ENCODE data around the gene EXTL1.

EXTL1 gene

GRCh38 chr1:26032656-26033357 is 11.2 kb downstream of the EXTL1 start:
- H3K79me2 ChIP-seq (ENCODE audit: insufficient read depth, low read length): no peaks in the 10 kb centered on the region
- H2AFZ ChIP-seq (ENCODE audit: low read length): no peak overlapping the region
- H3K4me2 ChIP-seq (ENCODE audit: low read length): no peak overlapping the region
- no peak overlapping the region for H3K4me3 ChIP-seq (ENCODE audit: low read depth, low read length, poor library complexity, severe bottlenecking)
- no peaks in the 10 kb centered on the region for H3F3A ChIP-seq (ENCODE audit: insufficient read depth, low read length)
- no peaks in the 10 kb centered on the region for H3K36me3 ChIP-seq (ENCODE audit: insufficient read depth, low read length)
- peaks cover 6% of the 10 kb centered on the region for H3K4me1 ChIP-seq (ENCODE audit: insufficient read depth, low read length, severe bottlenecking)
- TF ChIP-seq CTCF (IDR thresholded peaks at IDR 0.05; ENCODE audit: low read length) (no peak), EZH2 (IDR thresholded peaks at IDR 0.05; ENCODE audit: borderline replicate concordance, low read length) (no peak)
- H3K9ac ChIP-seq (ENCODE audit: low read length): no peak overlapping the region
- H3K27ac ChIP-seq (ENCODE audit: low read depth, low read length, poor library complexity, severe bottlenecking): no peak overlapping the region
- no peaks in the 10 kb centered on the region for H3K9me3 ChIP-seq (ENCODE audit: low read length)
- no peaks in the 10 kb centered on the region for H3K9me2 ChIP-seq (ENCODE audit: low read depth, low read length)
- H4K20me1 ChIP-seq (ENCODE audit: insufficient read depth, low read length): no peaks in the 10 kb centered on the region
- no peaks in the 10 kb centered on the region for H3K27me3 ChIP-seq (ENCODE audit: insufficient read depth, low read length)

GRCh38 chr1:26034504-26035202 is 13.1 kb downstream of the EXTL1 start:
- Histone ChIP-seq H3K4me3 (ENCODE audit: low read depth, low read length, poor library complexity, severe bottlenecking) (peak overlapping the region; percentile 70), H3K9ac (ENCODE audit: low read length) (peak overlapping the region; percentile 56; the same call in 1 of the 2 replicates), H3K79me2 (ENCODE audit: insufficient read depth, low read length) (no peaks in the 10 kb centered on the region), H3F3A (ENCODE audit: insufficient read depth, low read length) (no peaks in the 10 kb centered on the region), H3K27me3 (ENCODE audit: insufficient read depth, low read length) (no peaks in the 10 kb centered on the region), H3K9me2 (ENCODE audit: low read depth, low read length) (no peaks in the 10 kb centered on the region), H3K4me1 (ENCODE audit: insufficient read depth, low read length, severe bottlenecking) (peaks cover 6% of the 10 kb centered on the region), H3K4me2 (ENCODE audit: low read length) (peak overlapping the region; percentile 80), H4K20me1 (ENCODE audit: insufficient read depth, low read length) (no peaks in the 10 kb centered on the region), H2AFZ (ENCODE audit: low read length) (0 out of 2 replicates have a peak overlapping the region, but pooled peaks have one; percentile 53), H3K9me3 (ENCODE audit: low read length) (no peaks in the 10 kb centered on the region), H3K27ac (ENCODE audit: low read depth, low read length, poor library complexity, severe bottlenecking) (no peak overlapping the region), H3K36me3 (ENCODE audit: insufficient read depth, low read length) (no peaks in the 10 kb centered on the region)
- TF ChIP-seq CTCF (IDR thresholded peaks at IDR 0.05; ENCODE audit: low read length) (no peak), EZH2 (IDR thresholded peaks at IDR 0.05; ENCODE audit: borderline replicate concordance, low read length) (no peak)

- H3K79me2 ChIP-seq (ENCODE audit: insufficient read depth, low read length): no peaks in the 10 kb centered on the region
- TF ChIP-seq CTCF (IDR thresholded peaks at IDR 0.05; ENCODE audit: low read length) (0 out of 2 replicates have a peak, but pooled peaks have one; percentile 8), EZH2 (IDR thresholded peaks at IDR 0.05; ENCODE audit: borderline replicate concordance, low read length) (no peak)
- H3K4me3 ChIP-seq (ENCODE audit: low read depth, low read length, poor library complexity, severe bottlenecking): peak overlapping the region; percentile 70
- H2AFZ ChIP-seq (ENCODE audit: low read length): 0 out of 2 replicates have a peak overlapping the region, but pooled peaks have one; percentile 64
- H3K9me2 ChIP-seq (ENCODE audit: low read depth, low read length): no peaks in the 10 kb centered on the region
- H3K27me3 ChIP-seq (ENCODE audit: insufficient read depth, low read length): no peaks in the 10 kb centered on the region
- no peaks in the 10 kb centered on the region for H3F3A ChIP-seq (ENCODE audit: insufficient read depth, low read length)
- peak overlapping the region; percentile 64 for H3K9ac ChIP-seq (ENCODE audit: low read length)
- H4K20me1 ChIP-seq (ENCODE audit: insufficient read depth, low read length): no peaks in the 10 kb centered on the region
- H3K4me2 ChIP-seq (ENCODE audit: low read length): peak overlapping the region; percentile 80
- H3K27ac ChIP-seq (ENCODE audit: low read depth, low read length, poor library complexity, severe bottlenecking): no peak overlapping the region
- no peaks in the 10 kb centered on the region for H3K9me3 ChIP-seq (ENCODE audit: low read length)
- H3K36me3 ChIP-seq (ENCODE audit: insufficient read depth, low read length): no peaks in the 10 kb centered on the region
- H3K4me1 ChIP-seq (ENCODE audit: insufficient read depth, low read length, severe bottlenecking): peaks cover 6% of the 10 kb centered on the region
Observed at GRCh38 chr1:26035203-26035958, 13.8 kb downstream of the EXTL1 start.
